ENCODE data around the gene PIRT.

The PIRT gene

DNA sequence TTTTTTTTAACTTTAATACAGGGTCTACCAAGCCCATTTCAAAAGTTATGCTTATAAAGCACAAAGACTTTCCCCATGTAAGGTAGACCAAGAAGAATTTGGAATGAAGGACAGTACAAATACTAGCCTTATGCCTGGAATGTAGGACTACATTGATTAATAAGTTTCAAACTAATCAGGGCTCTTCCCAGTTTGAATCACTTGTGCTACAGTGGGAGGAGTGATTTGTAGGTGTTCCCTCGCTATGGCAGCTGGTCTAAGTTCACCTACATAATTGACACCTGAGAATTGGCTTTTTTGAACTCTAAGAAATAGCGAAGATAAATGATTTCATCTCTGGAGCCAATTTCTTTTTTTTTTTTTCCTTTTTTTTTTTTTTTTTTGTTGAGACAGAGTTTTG is 52.6 kb downstream of the PIRT start:
- no peak for DNase-seq

DNA sequence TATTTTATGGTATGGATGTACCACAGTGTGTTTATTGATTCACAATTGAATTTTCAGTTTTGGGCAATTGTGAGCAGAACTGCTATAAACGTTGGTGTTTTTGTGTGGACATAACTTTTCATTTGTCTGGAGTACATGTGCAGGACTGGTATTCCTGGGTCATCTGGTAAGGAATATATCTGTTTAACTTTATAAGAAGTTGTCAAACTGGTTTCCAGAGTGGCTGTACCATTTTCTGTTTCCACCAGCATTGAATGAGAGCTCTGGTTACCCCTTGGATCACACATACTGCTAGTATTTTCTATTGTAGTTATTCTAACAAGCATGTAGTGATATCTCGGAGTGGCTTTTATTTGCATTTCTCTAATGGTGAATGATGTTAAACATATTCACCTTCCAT is 58.3 kb downstream of the PIRT start:
- no peak for DNase-seq

DNA sequence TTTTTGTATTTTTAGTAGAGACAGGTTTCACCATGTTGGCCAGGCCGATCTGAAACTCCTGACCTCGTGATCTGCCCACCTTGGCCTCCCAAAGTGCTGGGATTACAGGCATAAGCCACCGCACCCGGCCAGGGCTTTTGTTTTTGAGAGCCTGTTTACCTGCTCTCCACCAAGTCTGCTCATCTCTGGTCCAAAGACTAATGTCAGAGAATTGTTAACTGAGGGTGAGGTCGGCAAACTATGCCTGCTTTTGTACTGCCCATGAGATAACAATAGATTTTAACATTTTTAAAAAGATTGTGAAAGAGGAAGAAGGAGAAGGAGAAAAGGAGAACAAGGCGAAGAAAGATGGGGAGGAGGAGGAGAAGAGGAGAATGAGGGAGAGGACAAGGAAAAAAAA is 60.0 kb downstream of the PIRT start:
- DNase-seq = no peak

DNA sequence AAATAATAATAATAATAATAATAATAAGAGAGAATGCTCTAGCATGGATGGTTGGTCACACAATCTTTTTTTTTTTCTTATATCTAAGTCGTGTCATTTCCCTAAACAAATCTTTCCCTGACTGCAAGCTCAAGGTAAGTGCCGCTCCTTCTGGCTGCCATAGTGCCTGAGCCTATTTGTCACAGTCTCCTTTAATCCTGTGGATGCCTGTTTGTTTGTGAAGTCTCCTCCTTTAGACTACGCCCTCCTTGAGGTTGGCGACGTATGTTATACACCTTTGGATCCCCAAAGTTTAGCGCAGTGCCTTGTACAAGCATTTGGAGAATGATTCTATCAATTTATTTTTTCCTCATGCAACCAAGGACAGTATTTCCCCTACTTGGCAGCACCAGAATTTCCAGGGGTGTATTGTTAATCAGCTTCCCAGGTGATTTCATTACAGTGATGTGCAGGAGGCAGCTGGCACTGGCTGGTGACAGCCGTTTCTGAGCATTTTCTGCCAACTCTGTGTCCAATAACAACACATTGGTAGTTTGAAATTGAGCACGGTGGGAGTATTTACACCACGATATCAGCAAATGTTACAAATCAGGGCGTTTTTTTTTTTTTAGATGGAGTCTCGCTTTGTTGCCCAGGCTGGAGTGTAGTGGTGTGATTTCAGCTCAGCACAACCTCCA is 60.6 kb downstream of the PIRT start:
- DNase-seq = no peak

DNA sequence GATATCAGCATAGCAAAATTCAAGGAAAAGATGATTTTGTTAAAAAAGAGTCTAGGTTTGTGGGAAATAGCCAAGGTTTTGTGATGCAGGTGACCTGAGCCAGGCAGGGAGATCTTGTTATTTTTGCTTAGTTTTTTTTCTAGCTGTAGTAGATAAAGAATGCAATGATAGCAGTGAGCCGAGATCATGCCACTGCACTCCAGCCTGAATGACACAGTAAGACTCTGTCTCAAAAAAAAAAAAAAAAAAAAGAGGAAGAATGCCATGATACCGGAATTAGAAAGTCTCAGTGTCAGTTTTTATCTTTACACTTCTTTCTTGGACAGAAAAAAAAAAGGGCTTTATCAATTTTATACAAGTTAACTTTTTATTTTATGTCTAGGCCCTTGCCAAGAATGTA is 61.5 kb downstream of the PIRT start:
- DNase-seq = no peak

DNA sequence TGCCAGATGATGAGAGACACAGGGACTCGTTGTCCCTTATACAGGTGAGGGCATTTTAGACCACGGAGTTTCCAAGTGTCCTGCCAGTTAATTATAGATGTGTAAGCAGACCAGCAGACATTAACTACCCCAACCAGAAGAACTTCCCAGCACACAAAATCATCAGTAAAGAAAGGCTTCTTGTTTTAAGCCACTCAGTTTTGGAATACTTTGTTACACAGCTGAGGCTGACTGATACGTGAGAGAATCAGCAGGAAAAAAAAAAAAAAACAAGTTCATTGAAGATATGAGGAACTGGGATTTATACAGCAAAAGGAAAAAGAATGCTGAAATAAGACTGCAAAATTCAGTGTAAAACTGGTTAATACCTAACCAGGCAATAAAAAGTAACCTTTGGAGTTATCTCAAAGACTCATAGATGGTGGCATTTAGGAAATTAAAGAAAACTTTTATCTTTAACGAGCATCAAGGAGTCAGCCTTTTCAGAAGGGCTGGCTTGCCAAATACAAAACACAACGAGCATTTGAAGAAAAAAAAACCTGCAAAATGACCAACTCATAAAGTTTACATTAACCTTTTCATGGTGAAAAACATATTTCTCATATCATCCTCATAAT is 62.0 kb downstream of the PIRT start:
- DNase-seq = no peak

DNA sequence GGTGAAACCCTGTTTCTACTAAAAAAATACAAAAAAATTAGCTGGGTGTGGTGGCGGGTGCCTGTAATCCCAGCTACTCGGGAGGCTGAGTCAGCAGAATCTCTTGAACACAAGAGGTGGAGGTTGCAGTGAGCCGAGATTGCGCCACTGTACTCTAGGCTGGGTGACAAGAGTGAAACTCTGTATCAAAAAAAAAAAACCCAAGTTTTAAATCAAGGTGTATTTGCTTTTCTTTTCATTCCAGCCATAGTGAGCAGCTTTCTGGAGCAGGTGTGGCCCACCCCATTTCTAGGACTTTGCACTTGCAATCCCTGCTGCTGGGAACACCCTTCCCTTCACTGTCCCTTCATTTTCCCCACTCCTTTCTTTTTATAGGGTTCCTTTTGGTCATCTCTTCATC is 62.8 kb downstream of the PIRT start:
- DNase-seq = no peak

DNA sequence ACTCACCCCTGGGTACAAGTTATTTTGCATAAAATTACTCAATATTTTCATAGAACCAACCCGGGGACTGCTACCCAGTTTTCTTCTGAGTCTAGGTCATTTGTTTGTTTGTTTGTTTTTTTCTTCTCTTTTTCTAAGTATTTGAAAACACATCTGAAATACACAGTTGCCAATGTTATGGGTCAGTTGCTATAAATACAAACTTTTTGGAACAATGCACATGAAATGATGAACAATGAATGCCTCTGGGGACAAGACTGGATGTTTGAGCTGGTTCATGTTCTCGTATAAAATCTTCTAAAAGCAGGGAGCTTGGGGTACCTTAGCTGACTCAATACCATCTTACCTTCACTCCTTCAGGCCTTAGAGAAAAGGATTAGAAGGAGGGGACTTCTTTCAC is 64.5 kb downstream of the PIRT start:
- no peak for DNase-seq
